GM19468 (cell line): ENCODE data around the gene COMMD1.
"Not testable (repeated sequence)": the region's sequence is repeated elsewhere in the genome, so short reads cannot be mapped to it uniquely, and the experiment has no call there.

Source experiments
- ATAC-seq: cut with Tn5 transposase; IDR thresholded peaks from one replicate; pipeline ENCODE4 v1.9.1; 2021; ENCODE audit warnings: mild to moderate bottlenecking, moderate library complexity, moderate number of reproducible peaks; ENCODE audit not compliant: unreplicated experiment; ENCODE audit errors: extremely low read depth

Gene COMMD1

DNA sequence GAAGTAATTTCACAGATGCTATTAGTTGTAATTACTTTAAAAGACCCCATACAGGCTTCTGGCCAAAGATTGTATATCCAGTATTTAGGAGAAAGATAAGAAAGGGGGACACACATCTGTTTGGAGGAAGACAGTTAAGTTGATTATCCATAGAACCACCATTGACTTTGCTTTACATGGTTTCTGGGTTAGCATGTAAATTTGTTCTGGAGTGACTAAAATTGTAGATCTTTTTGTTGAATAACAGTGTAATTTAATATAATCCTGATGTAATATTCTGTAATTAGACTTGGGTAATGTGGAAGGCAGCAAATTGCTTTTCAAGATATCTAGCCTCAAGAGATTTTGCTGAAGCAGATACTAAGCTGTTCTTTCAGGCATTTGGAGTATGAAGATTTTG lies 17.2 kb downstream of the COMMD1 start:
- no peak for ATAC-seq

DNA sequence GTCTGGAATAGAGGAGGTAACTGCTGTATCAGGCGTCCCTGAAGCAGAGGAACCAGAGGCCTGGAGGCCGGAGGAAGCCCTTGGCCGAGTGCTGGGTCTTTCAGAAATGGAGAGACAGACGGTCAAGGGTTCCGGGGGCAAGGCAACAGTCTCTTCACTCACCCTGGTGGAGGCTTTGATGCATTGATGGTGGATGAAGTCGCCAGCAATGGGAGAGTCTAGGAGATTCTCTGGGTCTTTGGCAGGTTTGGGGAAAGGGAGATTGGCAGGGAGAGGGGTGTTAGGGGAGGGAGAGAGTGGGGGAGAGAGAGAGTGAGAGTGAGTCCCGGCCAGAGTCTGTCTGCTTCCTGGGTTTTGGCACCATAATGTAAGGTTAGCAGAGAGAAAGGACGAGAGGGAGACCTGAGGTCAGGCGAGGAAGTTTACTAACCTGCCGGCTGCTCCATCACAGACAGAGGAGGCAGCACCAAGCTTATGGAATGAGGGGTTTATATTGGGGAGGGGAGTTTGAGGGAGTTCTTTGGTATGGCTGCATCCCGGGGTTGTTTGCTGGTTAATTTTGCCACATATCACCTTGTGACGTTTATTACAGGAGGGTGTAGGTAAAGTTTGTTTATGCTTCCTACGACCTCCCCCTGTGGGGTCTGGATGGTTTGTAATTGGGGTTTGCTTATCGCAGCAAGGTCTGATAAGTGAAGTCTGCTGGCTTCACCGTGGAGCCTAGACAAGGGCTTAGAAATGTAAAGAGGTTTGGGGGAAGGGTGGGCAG lies 19.6 kb downstream of the COMMD1 start:
- no peak for ATAC-seq

DNA sequence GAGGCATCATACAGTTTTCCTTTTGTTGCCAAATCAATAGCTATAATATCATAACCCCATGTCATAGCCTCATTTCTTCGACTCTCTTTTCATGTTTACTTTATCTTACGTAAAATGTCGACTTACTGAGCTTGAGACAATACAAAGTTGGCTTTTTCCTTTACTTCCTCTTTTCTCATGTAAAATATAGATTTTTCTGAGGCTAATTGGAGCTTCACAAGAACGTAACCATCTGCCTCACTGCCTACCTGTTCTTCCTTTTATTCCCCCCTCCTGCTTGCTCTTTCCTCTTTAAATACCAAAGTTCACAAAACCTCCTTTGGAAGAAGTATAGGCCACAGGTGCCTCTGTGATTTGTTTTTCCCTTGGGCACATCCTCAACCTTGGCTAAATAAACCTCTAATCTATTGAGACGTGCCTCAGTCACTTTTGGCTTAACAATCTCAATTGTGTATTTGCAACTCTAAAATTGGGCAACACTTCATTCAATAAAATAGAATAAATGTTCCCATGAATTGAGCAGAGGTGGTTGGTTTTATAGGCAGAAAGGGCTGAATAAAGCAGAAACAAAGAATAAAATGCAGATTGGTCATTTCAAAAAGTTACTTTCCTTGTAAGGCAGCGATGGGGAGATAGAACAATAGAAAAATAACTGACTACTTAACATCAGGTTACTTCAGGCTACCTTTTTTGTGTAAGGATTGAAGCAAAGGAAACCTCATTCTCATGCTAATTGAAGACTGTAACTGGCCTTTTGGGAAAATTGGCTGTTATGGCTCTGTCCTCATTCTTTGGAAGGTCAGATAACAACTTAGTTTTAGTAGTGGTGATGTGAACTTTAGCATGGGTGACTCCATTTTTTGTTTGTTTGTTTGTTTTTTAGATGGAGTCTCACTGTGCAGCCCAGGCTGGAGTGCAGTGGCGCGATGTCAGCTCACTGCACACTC lies 21.3 kb downstream of the COMMD1 start:
- ATAC-seq: no peak

DNA sequence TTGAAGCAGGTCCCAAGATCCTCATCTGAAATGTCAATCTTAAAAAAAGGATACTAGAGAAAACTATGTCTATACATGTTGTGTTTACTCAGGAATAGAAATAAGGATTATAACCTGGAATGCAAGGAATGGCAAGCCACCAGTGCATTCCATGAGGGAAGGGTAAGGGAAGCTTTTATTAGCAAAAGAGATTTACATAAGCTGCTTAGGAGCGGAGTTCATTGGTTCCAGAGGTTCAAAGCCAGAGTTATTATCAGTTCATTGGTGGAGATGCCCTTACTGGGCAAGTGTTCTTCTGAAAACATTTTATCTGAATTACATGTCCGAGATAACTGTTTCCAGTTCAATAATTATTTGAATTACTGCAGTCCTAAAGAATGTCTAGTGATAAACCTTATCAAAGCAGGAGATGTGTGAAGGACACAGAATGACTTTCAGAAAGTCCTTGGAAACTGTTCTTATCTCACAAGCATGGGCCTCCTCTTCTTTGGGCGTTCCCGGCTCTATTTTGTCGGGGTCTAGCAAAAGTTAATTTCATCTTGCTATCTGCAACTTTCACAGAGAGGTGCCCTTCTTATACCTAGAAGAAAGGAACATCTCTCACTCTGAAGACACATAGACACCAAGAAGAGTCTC lies 23.5 kb downstream of the COMMD1 start:
- ATAC-seq: no peak

DNA sequence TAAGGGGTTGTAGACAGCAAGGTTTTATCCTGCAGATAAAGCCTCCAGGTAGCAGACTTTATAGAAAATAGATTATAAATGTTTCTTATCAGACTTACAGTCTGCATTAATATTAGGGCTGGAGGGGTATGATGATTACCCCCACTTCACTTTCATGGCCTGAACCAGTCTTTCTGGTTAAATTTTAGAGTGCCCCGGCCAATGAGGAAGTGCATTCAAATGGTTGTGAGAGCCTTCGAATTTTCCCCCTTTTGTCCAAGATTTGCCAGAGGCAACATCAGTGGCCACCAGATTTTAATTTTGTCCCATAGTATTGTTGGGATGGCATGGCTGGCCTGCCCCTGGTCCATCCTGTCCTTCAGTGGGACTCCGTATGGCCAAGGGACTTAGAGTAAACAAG lies 31.6 kb downstream of the COMMD1 start:
- ATAC-seq: no peak

DNA sequence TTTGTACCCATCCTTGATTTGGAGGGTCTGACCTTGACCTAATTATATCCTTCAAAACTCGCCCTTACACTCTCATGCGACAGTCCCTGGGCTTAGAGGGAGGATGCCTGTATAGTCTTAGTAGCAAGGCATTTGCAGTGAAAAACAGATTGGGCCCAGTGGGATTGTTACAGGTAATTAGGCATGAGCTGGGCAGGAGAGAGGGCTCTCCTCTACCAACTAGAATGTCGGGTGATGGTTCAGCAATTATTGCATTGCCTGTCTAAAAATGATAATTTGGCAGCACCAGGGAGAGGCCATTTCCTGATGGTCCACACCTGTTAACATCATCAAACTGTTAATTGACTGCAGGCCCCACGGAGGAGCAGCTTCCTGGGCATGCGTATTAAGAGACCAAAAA lies 32.4 kb downstream of the COMMD1 start:
- no peak for ATAC-seq

DNA sequence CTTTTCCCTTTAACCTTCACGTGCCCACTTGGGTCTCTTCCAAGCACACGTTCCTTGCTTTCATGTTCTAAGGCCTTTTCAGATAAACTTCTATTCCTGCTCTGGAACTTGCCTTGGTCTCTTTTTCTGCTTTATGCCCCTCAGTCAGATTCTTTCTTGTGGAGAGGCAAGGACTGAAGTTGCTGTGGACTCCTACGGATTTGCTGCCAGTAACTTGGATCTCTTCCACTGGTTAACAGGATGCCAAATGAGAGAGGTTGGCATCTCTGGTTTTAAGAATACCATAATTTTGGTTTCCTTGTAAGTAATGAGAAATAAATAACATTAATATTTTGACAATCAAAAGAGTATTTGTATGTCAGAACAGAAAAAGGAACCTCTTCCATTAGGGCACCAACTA lies 33.0 kb downstream of the COMMD1 start:
- no peak for ATAC-seq

DNA sequence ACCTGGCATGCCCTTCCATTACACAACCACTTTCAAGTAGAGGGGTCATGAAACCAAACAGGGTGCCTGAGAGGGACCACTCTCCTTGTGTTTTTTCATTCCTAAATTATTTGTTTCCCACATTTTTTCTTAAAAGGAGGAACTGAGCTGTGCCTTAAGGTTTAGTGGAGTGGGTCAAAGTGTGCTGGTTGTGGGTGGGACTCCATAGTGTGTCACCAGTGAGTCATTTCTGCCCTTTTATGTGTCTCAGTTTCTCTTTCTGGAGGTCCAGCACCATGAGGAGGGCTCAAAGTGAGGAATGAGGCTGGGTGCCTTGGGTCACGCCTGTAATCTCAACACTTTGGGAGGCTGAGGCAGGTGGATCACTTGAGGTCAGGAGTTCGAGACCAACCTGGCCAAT lies 37.8 kb downstream of the COMMD1 start:
- no peak for ATAC-seq

DNA sequence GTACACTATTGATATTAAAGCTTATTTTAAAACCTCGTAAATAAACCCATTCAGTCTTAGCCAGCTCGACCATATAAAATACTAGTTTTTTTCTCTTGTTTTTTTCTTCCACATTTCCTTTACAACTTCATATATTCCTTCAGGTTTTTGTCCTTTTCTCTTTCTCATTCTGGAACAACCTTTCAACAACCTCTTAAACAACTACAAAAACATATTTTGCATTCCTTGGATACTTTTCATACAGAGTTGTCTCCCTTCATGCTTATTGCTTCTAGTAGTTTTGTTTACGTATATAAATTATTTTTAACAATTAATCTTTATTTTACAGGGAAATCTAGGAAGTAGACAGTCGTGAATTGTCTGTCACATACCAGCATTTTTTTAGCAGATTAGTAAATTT lies 41.2 kb downstream of the COMMD1 start:
- no peak for ATAC-seq

DNA sequence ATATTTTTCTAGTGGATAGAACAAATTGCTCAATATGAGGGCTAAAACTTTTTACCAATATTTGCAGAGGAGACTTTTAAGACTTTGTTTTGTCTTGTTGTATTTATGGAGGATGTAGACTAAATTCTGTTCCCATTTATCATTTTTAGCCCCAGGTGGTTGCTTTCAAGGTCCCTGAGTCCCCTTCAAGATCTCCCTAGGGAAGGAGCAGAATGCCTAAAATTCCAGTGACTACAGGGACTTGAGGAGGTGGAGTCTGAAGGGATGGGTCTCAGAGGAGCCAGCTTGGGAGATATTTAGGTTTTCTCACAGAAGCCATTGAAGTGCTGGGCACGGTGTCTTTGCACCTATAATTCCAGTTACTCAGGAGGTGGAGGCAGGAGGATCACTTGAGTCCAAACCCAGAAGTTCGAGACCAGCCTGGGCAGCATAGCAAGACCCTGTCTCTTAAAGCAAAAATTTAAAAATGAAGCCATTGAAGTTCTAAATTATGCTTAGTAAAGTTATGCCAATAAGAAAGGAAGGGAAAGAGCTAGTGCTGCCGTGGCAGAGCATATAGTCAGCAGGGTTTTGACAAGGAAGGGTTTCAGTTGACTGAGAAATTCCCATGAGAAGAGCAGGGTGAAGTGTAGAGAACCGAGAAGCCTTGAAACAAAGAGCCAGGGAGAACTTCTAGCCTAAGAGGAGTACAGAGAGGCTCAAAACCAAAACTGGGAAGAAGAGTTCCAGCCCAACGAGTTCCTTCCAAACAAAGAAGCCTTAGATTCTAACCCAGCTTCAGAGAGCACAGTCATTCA lies 43.4 kb downstream of the COMMD1 start:
- ATAC-seq: no peak

DNA sequence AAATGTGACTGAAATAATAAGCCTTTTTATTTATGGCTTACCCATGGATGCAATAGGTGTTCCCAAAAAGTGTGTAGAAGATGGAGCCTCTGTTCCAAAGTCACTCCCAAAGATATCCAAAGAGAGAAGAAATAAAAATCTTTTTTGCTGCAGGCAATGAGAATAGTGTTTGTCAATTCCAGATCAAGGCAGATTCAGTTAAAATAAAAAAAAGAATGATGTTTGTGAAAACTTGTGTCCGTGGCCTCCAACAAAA lies 43.9 kb downstream of the COMMD1 start:
- ATAC-seq: no peak

DNA sequence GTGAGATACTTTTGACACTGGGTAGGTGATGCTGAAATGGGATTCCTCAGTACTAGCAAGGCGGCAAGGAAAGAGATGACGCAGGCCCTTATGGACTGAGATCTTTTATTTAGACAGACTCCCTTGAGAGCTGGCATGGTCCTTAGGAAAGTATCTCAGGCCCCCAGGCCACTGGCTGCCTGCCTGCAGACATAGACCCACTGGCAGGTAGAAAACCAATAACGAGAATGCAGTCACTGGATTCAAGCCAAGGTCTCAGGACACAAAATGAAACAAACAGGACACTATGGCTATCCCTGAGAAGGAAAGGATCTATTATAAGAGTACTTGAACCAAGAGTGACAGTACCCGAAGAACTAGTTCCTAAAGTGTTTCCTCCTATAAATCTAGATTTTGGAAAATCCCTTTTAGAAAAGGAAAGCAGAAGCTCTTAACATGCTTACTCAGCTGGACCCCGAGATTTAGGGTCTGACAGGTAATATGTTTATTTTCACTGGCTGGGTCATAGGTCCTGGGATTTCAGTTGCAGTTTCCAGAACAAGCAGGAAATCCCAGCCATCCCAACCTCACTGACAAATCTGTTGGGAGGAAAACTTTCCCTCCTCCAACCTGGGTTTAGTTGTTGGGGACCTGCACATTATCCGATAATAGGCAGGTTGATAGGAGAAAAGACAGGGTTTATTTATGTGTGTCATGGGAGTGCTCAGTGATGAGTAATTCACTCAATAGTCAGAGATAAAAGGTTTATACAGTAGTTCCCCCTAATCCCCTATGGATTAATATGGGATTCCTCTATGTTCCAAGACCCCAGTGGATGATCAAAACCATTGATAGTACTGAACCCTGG lies 44.5 kb downstream of the COMMD1 start:
- ATAC-seq: no peak

DNA sequence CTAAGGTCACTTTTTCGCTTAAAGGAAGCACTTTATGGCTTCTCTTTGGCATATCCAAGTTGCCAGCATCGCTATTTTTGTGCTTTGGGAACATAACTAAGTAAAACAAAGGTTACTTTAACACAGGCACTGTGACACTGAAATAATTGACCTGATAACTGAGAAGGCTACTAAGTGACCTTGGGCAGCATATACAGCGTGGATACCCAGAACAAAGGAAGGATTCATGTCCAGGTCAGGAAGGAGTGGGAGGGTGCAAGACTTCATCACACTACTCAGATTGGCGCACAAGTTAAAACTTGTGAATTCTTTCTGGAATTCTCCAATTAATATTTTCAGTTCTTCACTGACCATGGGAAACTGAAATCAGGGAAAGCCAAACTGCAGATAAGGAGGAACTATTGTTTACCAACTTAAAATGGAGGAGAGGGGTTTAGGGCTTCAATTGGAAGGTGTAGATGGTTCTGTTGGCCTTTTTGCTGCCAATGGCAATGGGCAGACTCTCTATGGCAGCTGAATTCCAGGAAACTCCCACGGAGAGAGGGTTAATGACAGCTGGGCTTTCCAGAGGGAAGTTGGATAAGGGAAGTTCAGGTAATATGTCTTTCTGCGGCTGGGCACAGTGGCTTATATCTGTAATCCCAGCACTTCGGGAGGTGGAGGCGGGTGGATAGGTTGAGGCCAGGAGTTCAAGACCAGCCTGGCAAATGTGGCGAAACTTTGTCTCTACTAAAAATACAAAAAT lies 45.3 kb downstream of the COMMD1 start:
- ATAC-seq: no peak

DNA sequence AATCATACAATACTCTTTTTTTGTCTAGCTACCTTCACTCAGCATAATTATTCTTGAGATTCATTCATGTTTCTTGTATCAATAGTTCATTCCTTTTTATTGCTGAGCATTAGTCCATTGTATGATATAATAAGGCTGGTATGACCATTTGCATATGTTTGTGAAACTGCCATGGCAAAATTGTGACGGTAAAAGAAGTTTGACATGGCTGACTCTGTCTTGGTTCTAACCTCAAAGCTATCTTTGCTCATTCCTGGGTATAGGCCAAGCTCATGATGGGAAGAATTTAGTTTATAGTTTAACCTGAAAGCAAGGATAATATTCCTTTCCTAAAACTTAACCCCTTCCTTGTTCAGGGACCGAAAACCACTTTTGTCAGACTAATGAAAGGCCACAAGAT lies 46.4 kb downstream of the COMMD1 start:
- no peak for ATAC-seq

DNA sequence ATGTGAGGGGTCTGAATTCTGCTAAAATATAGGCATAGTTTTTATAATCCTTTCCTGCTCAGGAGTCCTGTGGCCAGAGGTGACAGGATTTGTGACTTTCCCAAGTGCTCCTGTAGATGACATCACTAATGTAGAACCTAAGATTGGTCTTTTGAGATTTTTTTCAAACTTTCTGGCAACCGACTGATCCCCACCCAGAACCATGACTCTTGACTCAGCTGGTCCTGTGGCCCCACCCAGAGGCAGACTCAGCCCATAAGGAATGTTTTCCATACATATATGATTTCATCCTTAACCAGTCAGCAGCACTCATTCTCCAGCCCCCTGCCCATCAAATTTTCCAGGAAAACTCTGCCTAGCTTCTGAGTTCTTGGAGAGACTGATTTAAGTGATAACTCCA lies 46.8 kb downstream of the COMMD1 start:
- ATAC-seq: no peak

DNA sequence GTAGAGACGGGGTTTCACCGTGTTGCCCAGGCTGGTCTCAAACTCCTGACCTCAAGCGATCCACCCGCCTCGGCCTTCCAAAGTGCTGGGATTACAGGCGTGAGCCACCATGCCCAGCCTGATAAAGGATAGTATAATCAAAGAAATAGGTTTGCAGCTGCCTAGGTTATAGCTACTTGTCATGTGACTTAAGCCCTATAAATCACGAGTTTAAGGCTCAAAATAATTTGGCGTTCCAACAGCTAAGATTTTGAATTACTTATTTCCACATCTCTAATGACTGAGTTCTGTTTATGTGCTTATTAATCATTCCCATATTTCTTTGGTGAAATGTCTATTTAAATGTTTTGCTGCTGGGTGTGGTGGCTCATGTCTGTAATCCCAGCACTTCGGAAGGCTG lies 49.4 kb downstream of the COMMD1 start:
- not testable (repeated sequence) for ATAC-seq

DNA sequence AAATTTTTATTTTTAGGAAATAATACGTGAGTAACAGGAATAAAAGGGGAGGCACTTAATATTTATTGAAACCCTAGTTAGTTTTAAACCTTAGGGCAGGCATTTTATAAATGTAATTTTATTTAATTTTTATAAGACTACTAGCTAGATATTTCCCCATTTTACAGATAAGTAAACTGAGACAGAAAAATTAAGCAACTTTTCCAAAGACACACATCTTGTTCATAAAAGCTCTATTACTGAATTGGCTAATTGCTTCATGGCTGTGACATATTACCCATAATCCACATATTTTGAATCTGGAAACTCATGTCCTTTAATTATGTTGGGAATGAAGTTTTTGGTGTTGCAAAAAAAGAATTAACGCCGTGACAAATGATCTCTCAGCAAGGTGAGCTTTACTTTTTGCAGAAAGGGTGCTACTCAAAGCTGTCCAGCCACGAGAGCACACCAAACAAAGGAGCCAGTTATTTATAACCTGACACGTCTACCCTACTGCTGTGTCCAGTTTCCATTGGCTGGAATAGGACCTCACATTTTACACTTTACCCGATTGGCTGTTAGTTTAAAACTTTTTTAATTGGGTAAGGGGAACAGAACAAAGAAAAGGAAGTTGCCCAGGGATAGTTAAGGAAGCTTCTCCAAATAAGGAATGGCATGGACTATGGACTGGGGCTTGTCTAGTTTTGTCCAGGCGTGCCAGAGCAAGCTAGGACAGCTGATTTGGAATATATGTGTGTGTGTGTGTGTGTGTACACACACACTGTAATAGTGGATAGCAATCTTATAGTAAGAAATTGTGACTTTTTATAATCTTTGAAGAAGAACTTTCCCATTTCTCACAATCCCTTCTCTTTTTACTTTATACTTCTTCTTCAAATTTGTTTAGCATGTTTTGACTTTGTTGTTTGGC lies 54.2 kb downstream of the COMMD1 start:
- no peak for ATAC-seq
